PFSK-1 (cell line): ENCODE results near the gene SIGLEC11.

Experiments used
- FOXP2 ChIP-seq: optimal IDR thresholded peaks from 2 replicates; pipeline ENCODE3; 2011; ENCODE audit warnings: borderline replicate concordance, control low read depth, inconsistent platforms; ENCODE audit not compliant: insufficient read depth; ENCODE audit errors: extremely low read length, extremely low read depth
- POLR2AphosphoS5 ChIP-seq: IDR thresholded peaks from 2 replicates; pipeline ENCODE4 v1.6.1; 2012; ENCODE audit warnings: low read depth, mild to moderate bottlenecking, control low read depth, low read length, moderate library complexity
- SIN3A ChIP-seq: IDR thresholded peaks from 2 replicates; pipeline ENCODE4 v1.6.1; 2012; ENCODE audit warnings: mild to moderate bottlenecking, low read length, moderate library complexity, borderline replicate concordance; ENCODE audit not compliant: insufficient read depth
- TAF1 ChIP-seq: IDR thresholded peaks from 2 replicates; pipeline ENCODE4 v1.6.1; 2012; ENCODE audit warnings: low read length, control low read depth, borderline replicate concordance; ENCODE audit not compliant: insufficient read depth
- TF ChIP-seq, protein P1 (sequence below), 2 experiments: IDR thresholded peaks; 2 replicates each; pipeline versions ENCODE4 v1.6.1 to v1.8.0; 2011 to 2012; ENCODE audit warnings: low read depth in 2 of 2, low read length in 2 of 2, control low read depth in 1 of 2, inconsistent platforms in 1 of 2, mild to moderate bottlenecking in 1 of 2, moderate library complexity in 1 of 2; ENCODE audit not compliant: insufficient read depth in 1 of 2

Gene SIGLEC11

DNA sequence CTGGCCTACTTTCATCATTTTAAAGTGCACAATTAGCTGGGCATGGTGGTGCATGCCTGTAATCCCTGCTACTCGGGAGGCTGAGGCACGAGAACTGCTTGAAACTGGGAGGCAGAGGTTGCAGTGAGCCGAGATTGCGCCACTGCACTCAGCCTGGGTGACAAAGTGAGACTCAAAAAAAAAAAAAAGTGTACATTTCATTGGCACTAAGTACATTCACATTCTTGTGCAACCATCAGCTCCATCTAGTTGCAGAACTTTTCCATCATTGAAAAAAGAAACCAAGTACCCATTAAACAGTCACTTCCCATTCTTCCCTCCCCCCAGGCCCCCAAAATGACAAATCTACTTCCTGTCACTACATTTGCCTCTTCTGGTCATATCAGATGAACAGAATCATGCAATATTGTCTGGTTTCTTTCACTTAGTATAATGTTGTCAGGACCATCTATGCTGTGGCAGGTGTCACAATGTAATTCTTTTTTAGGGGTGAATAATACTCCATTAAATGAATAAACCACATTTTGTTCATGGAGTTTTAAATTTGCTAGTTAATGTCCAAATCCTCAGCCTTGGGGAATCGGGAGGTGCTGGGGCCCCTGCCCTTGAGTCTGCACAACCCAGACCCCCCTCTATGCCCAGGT lies 7.4 kb upstream of the SIGLEC11 start:
- TF ChIP-seq SIN3A, result no peak
- no peak for TF ChIP-seq POLR2AphosphoS5
- no peak for TF ChIP-seq TAF1
- no peak for TF ChIP-seq FOXP2
- TF ChIP-seq, protein P1, sequence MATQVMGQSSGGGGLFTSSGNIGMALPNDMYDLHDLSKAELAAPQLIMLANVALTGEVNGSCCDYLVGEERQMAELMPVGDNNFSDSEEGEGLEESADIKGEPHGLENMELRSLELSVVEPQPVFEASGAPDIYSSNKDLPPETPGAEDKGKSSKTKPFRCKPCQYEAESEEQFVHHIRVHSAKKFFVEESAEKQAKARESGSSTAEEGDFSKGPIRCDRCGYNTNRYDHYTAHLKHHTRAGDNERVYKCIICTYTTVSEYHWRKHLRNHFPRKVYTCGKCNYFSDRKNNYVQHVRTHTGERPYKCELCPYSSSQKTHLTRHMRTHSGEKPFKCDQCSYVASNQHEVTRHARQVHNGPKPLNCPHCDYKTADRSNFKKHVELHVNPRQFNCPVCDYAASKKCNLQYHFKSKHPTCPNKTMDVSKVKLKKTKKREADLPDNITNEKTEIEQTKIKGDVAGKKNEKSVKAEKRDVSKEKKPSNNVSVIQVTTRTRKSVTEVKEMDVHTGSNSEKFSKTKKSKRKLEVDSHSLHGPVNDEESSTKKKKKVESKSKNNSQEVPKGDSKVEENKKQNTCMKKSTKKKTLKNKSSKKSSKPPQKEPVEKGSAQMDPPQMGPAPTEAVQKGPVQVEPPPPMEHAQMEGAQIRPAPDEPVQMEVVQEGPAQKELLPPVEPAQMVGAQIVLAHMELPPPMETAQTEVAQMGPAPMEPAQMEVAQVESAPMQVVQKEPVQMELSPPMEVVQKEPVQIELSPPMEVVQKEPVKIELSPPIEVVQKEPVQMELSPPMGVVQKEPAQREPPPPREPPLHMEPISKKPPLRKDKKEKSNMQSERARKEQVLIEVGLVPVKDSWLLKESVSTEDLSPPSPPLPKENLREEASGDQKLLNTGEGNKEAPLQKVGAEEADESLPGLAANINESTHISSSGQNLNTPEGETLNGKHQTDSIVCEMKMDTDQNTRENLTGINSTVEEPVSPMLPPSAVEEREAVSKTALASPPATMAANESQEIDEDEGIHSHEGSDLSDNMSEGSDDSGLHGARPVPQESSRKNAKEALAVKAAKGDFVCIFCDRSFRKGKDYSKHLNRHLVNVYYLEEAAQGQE (IDR thresholded peaks at IDR 0.05; ENCODE audit: insufficient read depth in 1 of 2, low read depth in 2 of 2, low read length in 2 of 2), result no peak

- TF ChIP-seq, protein P1 (IDR thresholded peaks at IDR 0.05; ENCODE audit: insufficient read depth in 1 of 2, low read depth in 2 of 2, low read length in 2 of 2), result no peak
- TF ChIP-seq SIN3A, result no peak
- no peak for TF ChIP-seq FOXP2
- no peak for TF ChIP-seq TAF1
- TF ChIP-seq POLR2AphosphoS5, result no peak
These were observed 3.6 kb downstream of the SIGLEC11 start for GRCh38 chr19:49957262-49957915.

DNA sequence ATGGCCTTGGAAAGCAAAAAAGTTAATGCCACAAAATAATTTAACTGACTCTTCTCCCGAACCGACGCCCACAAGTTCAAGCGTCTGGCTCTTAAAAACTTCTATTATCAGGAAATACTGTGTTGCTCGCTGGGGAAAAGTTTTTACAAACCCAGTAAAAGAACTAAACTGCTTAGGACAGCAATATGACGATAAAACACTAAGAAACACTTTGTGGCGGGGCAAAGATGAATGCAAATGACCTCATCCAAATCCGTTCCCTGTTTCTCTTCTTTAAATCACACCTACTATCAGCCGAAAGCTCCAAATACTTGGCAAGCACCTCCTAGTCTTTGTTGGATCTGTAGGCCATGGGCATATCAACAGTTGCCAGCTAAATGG lies 4.9 kb downstream of the SIGLEC11 start:
- TF ChIP-seq, protein P1 (IDR thresholded peaks at IDR 0.05; ENCODE audit: insufficient read depth in 1 of 2, low read depth in 2 of 2, low read length in 2 of 2), result no peak
- TF ChIP-seq SIN3A (no peak), POLR2AphosphoS5 (no peak), TAF1 (no peak), FOXP2 (no peak)

GRCh38 chr19:49954933-49955332 lies 6.0 kb downstream of the SIGLEC11 start:
- no peak for TF ChIP-seq FOXP2
- TF ChIP-seq, protein P1 (IDR thresholded peaks at IDR 0.05; ENCODE audit: insufficient read depth in 1 of 2, low read depth in 2 of 2, low read length in 2 of 2), result no peak
- TF ChIP-seq SIN3A, result no peak
- TF ChIP-seq POLR2AphosphoS5, result no peak
- no peak for TF ChIP-seq TAF1
